NCI-H187 treated with DMSO at 0.1 percent for 48 hours (cell line): Measurements from ENCODE around the gene FNDC11.
"Not testable (repeated sequence)": the region's sequence is repeated elsewhere in the genome, so short reads cannot be mapped to it uniquely, and the experiment has no call there.

ENCODE experiments used
- DNase-seq: peaks from one replicate; lab custom pipeline; 2025; lab: John Stamatoyannopoulos, UW

The FNDC11 gene

GRCh38 chr20:63598479-63599395, 44.8 kb downstream of the FNDC11 start:
- DNase-seq: no peak

DNA sequence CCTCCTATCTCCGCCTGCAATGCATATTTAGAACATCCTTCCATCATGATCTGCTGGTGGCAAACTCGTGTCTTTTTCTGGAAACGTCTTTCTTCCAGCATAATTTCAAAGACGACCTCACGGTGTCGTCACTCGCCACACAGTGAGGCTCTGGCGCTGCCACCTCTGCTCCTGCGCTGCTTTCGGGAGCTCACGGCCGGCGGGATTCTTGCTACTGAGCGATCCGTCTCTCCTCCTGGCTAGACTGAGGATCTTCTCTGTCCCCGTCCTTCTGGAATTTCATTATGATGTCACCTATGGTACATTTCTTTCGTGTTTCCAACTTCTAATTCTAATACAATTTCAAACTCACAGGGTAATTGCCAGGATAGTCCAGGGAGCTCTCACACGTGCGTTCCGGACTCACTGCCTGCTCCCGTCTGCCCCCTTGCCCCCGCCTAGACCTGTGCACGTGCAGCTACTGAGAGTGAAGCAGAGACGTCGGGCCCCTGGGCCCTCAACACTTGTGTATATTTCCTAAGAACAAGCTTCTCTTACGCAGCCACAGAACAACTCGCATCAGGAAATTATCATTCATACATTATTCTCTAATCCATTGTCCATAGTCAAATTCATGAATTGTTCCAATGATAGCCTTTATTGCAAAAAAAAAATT, 45.6 kb downstream of the FNDC11 start:
- no peak for DNase-seq

GRCh38 chr20:63601679-63602078, 47.7 kb downstream of the FNDC11 start:
- DNase-seq: not testable (repeated sequence)

DNA sequence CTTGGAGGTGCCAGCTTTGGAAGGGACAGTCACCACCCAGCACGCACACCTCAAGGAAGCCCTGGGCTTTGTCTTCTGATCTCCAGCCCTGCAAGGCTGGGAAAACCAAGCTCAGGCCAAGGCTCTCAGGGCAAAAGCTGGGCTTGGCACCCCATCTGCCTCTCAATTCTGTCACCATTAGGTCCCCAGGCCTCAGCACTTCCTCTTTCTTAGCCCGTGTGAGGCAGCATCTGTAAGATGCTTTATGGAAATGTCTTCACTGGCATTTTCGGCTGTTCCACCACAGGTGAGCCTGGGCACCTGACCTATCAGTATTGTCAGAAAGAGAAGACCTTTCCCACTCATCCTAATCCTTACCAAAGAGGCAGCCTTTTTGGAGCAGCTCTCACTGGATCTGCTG, 48.4 kb downstream of the FNDC11 start:
- DNase-seq: no peak
